ENCODE results near the gene COX4I2. TPM values are rescaled to one million over a fixed set of nuclear protein-coding genes. Genes with fewer than 3 reads are reported as not detected.
"Not testable (repeated sequence)": the region's sequence is repeated elsewhere in the genome, so short reads cannot be mapped to it uniquely, and the experiment has no call there.

The COX4I2 gene
- total RNA-seq, 6 experiments from 2014 or later = not detected

DNA sequence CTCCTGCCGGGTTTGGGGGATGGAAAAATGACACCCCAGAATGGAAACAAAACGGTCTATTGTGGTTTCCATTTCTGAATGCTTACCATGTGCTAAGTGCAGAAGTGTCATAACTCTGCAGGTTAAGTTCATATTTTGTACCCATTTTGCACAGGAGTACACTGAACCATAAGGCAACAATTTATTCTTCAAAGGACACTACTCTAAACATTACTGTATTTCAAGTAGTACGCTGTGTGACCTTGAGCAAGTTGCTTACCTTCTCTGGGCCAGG lies 42.4 kb upstream of the COX4I2 start:
- H3K27me3 Mint-ChIP-seq (ENCODE audit: insufficient read depth) = no peaks in the 10 kb centered on the region; the same call in 1 of the 2 replicates

DNA sequence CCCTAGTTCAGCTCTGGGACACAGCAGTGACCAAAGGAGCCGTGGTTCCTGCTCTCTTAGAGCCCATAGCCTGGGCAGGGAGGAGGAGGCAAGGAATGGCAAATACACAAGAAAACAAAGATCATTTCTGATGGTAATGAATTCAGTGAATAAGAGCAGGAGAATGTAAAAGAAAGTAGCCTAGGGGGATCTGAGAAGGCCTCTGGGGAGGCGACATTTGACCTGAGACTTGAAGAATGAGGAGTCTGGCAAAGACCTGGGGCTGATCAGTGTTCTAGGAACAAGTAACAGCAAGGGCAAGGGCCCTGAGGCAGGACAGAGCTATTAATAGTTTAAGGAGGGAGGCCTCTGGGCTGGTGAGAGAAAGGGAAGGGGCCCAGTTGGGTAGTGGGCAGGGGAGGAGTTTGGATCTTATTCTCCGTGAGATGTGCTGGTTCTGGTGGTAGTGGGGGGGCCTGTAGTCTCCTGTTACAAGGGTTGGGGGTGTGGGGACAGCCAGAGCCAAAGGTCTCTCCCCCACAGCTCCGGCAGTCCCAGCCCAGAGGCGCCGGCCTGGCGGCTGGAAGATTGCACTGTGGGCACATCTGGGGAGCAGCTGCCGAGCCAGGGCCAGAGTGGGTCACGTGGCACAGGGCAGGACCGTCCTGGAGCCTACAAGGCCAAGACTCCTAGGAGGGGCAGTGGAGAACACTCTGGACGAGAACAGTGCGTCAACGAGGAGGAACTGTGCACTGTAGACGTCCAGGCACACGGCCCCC lies 41.9 kb upstream of the COX4I2 start:
- H3K27ac Mint-ChIP-seq = peak overlapping the region; percentile 94
- peaks cover 54% of the 10 kb centered on the region for H3K4me1 Mint-ChIP-seq (ENCODE audit: low read depth)
- peak overlapping the region; percentile 69 for H3K4me3 Mint-ChIP-seq

More for the DNA sequence above, 42.4 kb upstream of the COX4I2 start:
- Mint-ChIP-seq H3K4me3 (peak overlapping the region; percentile 69), H3K9me3 (no peaks in the 10 kb centered on the region), H3K4me1 (ENCODE audit: low read depth) (peaks cover 57% of the 10 kb centered on the region), H3K27ac (peak overlapping the region; percentile 94), H3K36me3 (ENCODE audit: low read depth) (no peaks in the 10 kb centered on the region)
- DNase-seq = no peak
- TF ChIP-seq, protein P1, sequence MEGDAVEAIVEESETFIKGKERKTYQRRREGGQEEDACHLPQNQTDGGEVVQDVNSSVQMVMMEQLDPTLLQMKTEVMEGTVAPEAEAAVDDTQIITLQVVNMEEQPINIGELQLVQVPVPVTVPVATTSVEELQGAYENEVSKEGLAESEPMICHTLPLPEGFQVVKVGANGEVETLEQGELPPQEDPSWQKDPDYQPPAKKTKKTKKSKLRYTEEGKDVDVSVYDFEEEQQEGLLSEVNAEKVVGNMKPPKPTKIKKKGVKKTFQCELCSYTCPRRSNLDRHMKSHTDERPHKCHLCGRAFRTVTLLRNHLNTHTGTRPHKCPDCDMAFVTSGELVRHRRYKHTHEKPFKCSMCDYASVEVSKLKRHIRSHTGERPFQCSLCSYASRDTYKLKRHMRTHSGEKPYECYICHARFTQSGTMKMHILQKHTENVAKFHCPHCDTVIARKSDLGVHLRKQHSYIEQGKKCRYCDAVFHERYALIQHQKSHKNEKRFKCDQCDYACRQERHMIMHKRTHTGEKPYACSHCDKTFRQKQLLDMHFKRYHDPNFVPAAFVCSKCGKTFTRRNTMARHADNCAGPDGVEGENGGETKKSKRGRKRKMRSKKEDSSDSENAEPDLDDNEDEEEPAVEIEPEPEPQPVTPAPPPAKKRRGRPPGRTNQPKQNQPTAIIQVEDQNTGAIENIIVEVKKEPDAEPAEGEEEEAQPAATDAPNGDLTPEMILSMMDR (IDR thresholded peaks at IDR 0.05) = no peak

DNA sequence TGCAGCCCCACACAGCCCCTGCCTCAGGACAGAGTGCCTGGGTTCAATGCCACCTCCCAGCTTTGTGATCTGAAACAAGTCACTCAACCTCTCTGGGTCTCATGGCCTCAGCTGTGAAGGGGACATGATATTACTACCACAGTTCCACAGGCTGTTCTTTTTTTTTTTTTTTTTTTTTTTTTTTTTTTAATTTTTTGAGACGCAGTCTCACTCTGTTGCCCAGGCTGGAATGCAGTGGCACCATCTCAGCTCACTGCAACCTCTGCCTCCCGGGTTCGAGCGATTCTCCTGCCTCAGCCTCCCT lies 41.3 kb upstream of the COX4I2 start:
- DNase-seq; H3K27me3 Mint-ChIP-seq (ENCODE audit: insufficient read depth); H3K9me3 Mint-ChIP-seq; H3K36me3 Mint-ChIP-seq (ENCODE audit: low read depth): not testable (repeated sequence)
- Mint-ChIP-seq H3K4me3 (peak overlapping the region; percentile 69), H3K27ac (peak overlapping the region; percentile 94), H3K4me1 (ENCODE audit: low read depth) (peaks cover 51% of the 10 kb centered on the region)

More for the DNA sequence above, 41.9 kb upstream of the COX4I2 start:
- DNase-seq = peak; percentile 98
- TF ChIP-seq, protein P1 (IDR thresholded peaks at IDR 0.05) = no peak
- Mint-ChIP-seq H3K27me3 (ENCODE audit: insufficient read depth) (no peaks in the 10 kb centered on the region; the same call in 1 of the 2 replicates), H3K9me3 (no peaks in the 10 kb centered on the region), H3K36me3 (ENCODE audit: low read depth) (no peaks in the 10 kb centered on the region)

DNA sequence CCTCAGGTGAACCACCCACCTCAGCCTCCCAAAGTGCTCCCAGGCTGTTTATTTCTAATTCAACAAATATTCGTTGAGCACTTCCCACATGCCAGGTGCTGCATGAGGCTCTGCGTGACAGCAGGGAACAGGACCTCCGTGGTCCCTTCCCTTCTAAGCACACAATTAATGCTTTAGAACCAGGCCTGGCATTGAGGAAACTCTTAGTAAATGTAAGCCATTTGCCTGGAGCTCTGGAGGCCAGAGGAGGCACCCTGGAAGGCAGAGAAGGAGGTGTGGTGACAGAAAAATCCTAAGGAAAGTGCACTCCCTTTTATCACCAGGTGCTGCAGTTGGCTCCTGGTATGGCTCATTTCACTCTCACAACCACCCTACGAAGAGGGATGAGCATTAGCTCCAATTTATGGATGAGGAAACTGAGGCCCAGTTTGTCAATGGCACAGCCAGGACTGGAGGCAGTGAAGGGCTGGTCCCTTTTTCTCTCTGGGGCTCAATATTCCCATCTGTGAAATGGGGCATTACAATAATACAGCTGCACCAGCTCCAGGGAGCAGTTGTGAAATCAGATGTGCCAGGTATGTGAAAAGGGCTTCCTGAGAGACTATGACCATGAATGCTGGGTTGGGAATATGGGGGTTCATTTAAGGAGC lies 40.8 kb upstream of the COX4I2 start:
- TF ChIP-seq, protein P1 (IDR thresholded peaks at IDR 0.05) = no peak
- Mint-ChIP-seq H3K9me3 (no peaks in the 10 kb centered on the region), H3K4me1 (ENCODE audit: low read depth) (peaks cover 51% of the 10 kb centered on the region), H3K4me3 (no peak overlapping the region), H3K27ac (peak overlapping the region; percentile 94), H3K36me3 (ENCODE audit: low read depth) (no peaks in the 10 kb centered on the region), H3K27me3 (ENCODE audit: insufficient read depth) (no peaks in the 10 kb centered on the region; the same call in 1 of the 2 replicates)
- DNase-seq = no peak

DNA sequence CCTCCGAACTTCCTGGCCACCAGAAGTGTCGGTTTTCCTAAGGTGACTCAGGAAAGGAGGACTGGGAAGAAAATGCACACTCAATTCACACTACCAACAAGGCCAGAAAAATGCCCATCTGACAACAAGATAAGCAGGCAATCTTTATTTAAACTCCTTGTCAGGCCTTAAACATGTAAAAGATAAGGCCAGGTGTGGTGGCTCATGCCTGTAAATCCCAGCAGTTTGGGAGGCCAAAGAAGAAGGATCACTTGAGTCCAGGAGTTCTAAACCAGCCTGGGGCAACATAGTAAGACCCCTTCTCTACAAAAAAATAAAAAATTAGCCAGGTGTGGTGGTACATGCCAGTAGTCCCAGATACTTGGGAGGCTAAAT lies 40.2 kb upstream of the COX4I2 start:
- TF ChIP-seq, protein P1 (IDR thresholded peaks at IDR 0.05) = no peak
- Mint-ChIP-seq H3K9me3 (no peaks in the 10 kb centered on the region), H3K27ac (peak overlapping the region; percentile 94), H3K36me3 (ENCODE audit: low read depth) (no peaks in the 10 kb centered on the region), H3K4me1 (ENCODE audit: low read depth) (peaks cover 54% of the 10 kb centered on the region), H3K27me3 (ENCODE audit: insufficient read depth) (no peaks in the 10 kb centered on the region; the same call in 1 of the 2 replicates), H3K4me3 (no peak overlapping the region)
- DNase-seq = no peak

DNA sequence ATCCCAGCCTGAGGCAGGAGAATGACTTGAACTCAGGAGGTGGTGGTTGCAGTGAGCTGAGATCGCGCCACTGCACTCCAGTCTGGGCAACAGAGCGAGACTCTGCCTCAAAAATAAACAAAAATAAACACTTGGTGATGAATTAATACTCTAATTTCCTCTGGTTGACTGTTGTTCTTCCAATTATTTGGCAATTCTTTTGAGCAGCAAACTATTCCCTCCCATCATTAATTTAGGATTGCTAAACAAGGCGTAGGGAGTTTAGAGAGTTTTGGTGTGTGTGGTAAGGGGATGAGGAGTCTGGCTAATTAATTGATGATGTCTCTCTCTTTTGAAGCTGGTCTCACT lies 35.3 kb upstream of the COX4I2 start:
- peaks cover 29% of the 10 kb centered on the region for H3K36me3 Mint-ChIP-seq (ENCODE audit: low read depth)
- H3K4me3 Mint-ChIP-seq = peak overlapping the region; percentile 96
- peak overlapping the region; percentile 99 for H3K27ac Mint-ChIP-seq
- no peak for DNase-seq
- peaks cover 26% of the 10 kb centered on the region for H3K4me1 Mint-ChIP-seq (ENCODE audit: low read depth)
- H3K9me3 Mint-ChIP-seq = peaks cover 23% of the 10 kb centered on the region
- peaks cover 34% of the 10 kb centered on the region for H3K27me3 Mint-ChIP-seq (ENCODE audit: insufficient read depth)
- TF ChIP-seq, protein P1 (IDR thresholded peaks at IDR 0.05) = no peak

Measured in HFFc6 (cell line).